Neural progenitor cell (in vitro differentiated cells): ENCODE results near the gene FNDC8.

ENCODE experiments used
- CTCF ChIP-seq: fragments of 200-600 bp; sonication (generic); IDR thresholded peaks from 2 replicates; pipeline ENCODE4 v1.5.1; 2017; ENCODE audit warnings: antibody characterized with exemption, mild to moderate bottlenecking
- EZH2 ChIP-seq: fragments of 200-600 bp; sonication (generic); IDR thresholded peaks from 2 replicates; pipeline ENCODE4 v1.6.1; 2017; ENCODE audit warnings: antibody characterized with exemption, mild to moderate bottlenecking, moderate library complexity
- EZH2phosphoT487 ChIP-seq: fragments of 200-600 bp; sonication (generic); IDR thresholded peaks from 2 replicates; pipeline ENCODE4 v1.6.1; 2017; ENCODE audit warnings: antibody characterized with exemption

GRCh38 chr17:35164716-35165115 is 43.3 kb downstream of the FNDC8 start:
- TF ChIP-seq CTCF: no peak
- TF ChIP-seq EZH2: no peak
- TF ChIP-seq EZH2phosphoT487: no peak
